ENCODE results near the gene LENG8. TPM values are rescaled to one million over a fixed set of nuclear protein-coding genes. Genes with fewer than 3 reads are reported as not detected.

LENG8 gene
- total and polyA plus RNA-seq, 2 of the 8 experiments (the other 6 are each of a cell fraction or from before 2014, with no cell fraction given): 62.2 to 108 TPM

DNA sequence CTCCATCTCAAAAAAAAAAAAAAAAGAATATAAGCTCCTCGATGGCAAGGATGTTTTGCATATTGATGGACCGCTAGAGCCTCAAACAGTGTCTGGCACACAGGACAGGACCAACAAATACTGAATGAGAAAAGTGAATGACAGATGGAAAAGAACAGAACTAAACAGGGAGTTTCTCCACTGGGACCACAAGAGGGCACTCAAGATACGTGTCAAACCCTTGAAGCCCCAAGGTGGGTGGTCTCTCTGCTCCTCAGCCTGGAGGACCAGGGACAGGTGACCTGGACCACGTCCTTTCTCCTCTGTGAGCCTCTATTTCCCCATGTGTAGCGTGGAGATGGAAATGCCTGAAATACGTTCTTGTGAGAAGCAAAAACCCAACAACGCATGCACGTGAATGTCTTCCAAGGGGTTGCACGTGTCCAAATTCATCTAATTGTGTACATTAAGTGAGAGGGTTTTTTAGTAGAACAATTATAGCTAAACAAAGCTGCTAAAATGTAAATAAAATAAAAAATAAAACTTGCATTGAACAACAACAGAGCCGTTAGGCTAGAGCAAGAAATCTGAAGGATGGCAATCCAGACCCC, 29.8 kb downstream of the LENG8 start:
- Histone ChIP-seq H3K79me1 (ENCODE audit: low read depth, low read length) (no peaks in the 10 kb centered on the region), H2BK12ac (ENCODE audit: low read depth, low read length) (no peak overlapping the region), H3K56ac (replicated peaks; ENCODE audit: insufficient read length, low read depth, low read length) (no peak overlapping the region), H3K18ac (ENCODE audit: extremely low read depth, low read length) (no peak overlapping the region), H4K5ac (ENCODE audit: insufficient read length, low read depth, low read length) (no peak overlapping the region), H3K23ac (ENCODE audit: insufficient read length) (no peak overlapping the region), H4K8ac (ENCODE audit: extremely low read depth, insufficient read depth, low read length) (no peak overlapping the region), H2BK5ac (ENCODE audit: low read depth, low read length) (no peak overlapping the region), H3K14ac (ENCODE audit: insufficient read length) (no peak overlapping the region), H3K9me3 (ENCODE audit: insufficient read depth in 2 of 2, low read depth in 1 of 2, low read length in 1 of 2) (no peaks in the 10 kb centered on the region), H2AK5ac (ENCODE audit: low read depth, low read length) (no peak overlapping the region), H3K4ac (replicated peaks; ENCODE audit: insufficient read length, low read depth, low read length) (no peak overlapping the region), H3K4me2 (ENCODE audit: insufficient read depth in 1 of 2, low read depth in 2 of 2, low read length in 2 of 2) (0 out of 4 replicates have a peak overlapping the region, but pooled peaks of 1 of the 2 experiments have one; percentile 33), H3K79me2 (ENCODE audit: control insufficient read depth in 1 of 2, insufficient read depth in 2 of 2, low read length in 2 of 2) (no peaks in the 10 kb centered on the region), H4K20me1 (replicated peaks in 1 of 2; ENCODE audit: control insufficient read depth in 1 of 2, insufficient read depth in 2 of 2, low read length in 2 of 2) (no peaks in the 10 kb centered on the region), H3K27ac (ENCODE audit: low read depth, low read length) (no peak overlapping the region), H3K23me2 (ENCODE audit: low read depth, low read length) (no peaks in the 10 kb centered on the region), H3K27me3 (replicated peaks in 1 of 4; ENCODE audit: control insufficient read depth in 3 of 4, extremely low read depth in 1 of 4, insufficient read depth in 3 of 4, low read length in 3 of 4) (0 out of 7 replicates have a peak, but pooled peaks cover 0 to 2% (median 0%) of the 10 kb centered on the region in 4 experiments), H2AFZ (ENCODE audit: low read length) (no peak overlapping the region), H3K4me1 (replicated peaks in 1 of 4; ENCODE audit: control insufficient read depth in 3 of 4, insufficient read depth in 4 of 4, low read length in 3 of 4) (0 out of 7 replicates have a peak, but pooled peaks cover 0 to under 1% (median 0%) of the 10 kb centered on the region in 4 experiments), H4K91ac (replicated peaks; ENCODE audit: insufficient read length, low read length) (no peak overlapping the region), H2BK15ac (ENCODE audit: low read length) (no peak overlapping the region), H2BK120ac (replicated peaks; ENCODE audit: low read depth, low read length) (no peak overlapping the region), H3K4me3 (ENCODE audit: extremely low read depth in 1 of 4, insufficient read depth in 2 of 4, low read depth in 3 of 4, low read length in 4 of 4) (no peak overlapping the region), H2BK20ac (ENCODE audit: low read length) (no peak overlapping the region), H3K9ac (replicated peaks in 1 of 4; ENCODE audit: extremely low read depth in 1 of 4, low read depth in 3 of 4, low read length in 3 of 4) (no peak overlapping the region), H3K36me3 (ENCODE audit: control insufficient read depth in 2 of 4, insufficient read depth in 4 of 4, low read length in 3 of 4) (no peaks in the 10 kb centered on the region)
- 21% methylated on average over 10 of the region's 10 CpGs; no CpG with 5 or more reads in 1 of the 2 experiments for WGBS, 2 experiments (ENCODE audit: extremely low coverage in 1 of 2, insufficient coverage in 1 of 2, insufficient read length in 1 of 2, insufficient replicate concordance in 2 of 2, low coverage in 1 of 2, low lambda C conversion rate in 2 of 2, missing lambda C conversion rate in 1 of 2)
- peak in 1 of 2 experiments; percentile 66 for DNase-seq (ENCODE audit: low read depth in 1 of 2, low spot score in 2 of 2)
- POLR2A ChIA-PET (ENCODE audit: partially characterized antibody): interaction anchor here (1.0 kb wide), 1 partner anchor 414 kb away, joined by 3 read pairs; no protein-coding TSS in a partner anchor
- TF ChIP-seq POLR2A (IDR thresholded peaks at IDR 0.05; ENCODE audit: control extremely low read depth in 1 of 2, low read depth in 2 of 2, low read length in 2 of 2) (no peak), RAD21 (IDR thresholded peaks at IDR 0.05 in 1 of 2, conservative IDR thresholded peaks at IDR 0.05 in 1 of 2; ENCODE audit: low read depth in 2 of 2, low read length in 2 of 2) (peak; percentile 77), CTCF (IDR thresholded peaks at IDR 0.05; ENCODE audit: control extremely low read depth in 1 of 3, insufficient read depth in 1 of 3, low read depth in 1 of 3, low read length in 3 of 3) (peak; percentile 30 to 76 (median 67)), RBBP5 (IDR thresholded peaks at IDR 0.05; ENCODE audit: borderline replicate concordance, low read depth, low read length) (no peak), SIN3A (conservative IDR thresholded peaks at IDR 0.05 in 1 of 2, IDR thresholded peaks at IDR 0.05 in 1 of 2; ENCODE audit: low read depth in 1 of 2, low read length in 2 of 2) (0 out of 4 replicates have a peak, but pooled peaks of 1 of the 2 experiments have one; percentile 53), BCL11A (IDR thresholded peaks at IDR 0.05; ENCODE audit: low read depth in 2 of 2, low read length in 2 of 2) (no peak)
- CTCF ChIA-PET (ENCODE audit: partially characterized antibody): interaction anchor here (0.6 to 3.2 kb wide), 16 partner anchors 9 to 658 kb away, joined by 3 to 16 read pairs (median 4); partner anchors contain the start of gene NLRP7
- FAIRE-seq: peak; percentile 95

Measured in H1 (cell line).